ENCODE measurements around the gene SLC43A2. TPM values are rescaled to one million over a fixed set of nuclear protein-coding genes. Genes with fewer than 3 reads are reported as not detected.

SLC43A2 gene
- polyA plus RNA-seq, 1 of the 3 experiments (the other 2 are of a cell fraction) = 9.8 TPM

- Histone ChIP-seq H3K4me2 (no peak overlapping the region), H3K27ac (ENCODE audit: low read depth in 2 of 2, low read length in 1 of 2) (no peak overlapping the region), H3K9me3 (no peaks in the 10 kb centered on the region), H2AFZ (ENCODE audit: low read depth) (no peak overlapping the region), H3F3A (replicated peaks; ENCODE audit: insufficient read depth) (peaks cover 19% of the 10 kb centered on the region), H3K9ac (no peak overlapping the region), H3K27me3 (ENCODE audit: insufficient read depth) (no peaks in the 10 kb centered on the region), H3K4me3 (ENCODE audit: low read depth in 2 of 2, low read length in 1 of 2) (no peak overlapping the region), H3K4me1 (ENCODE audit: control insufficient read depth in 1 of 2, insufficient read depth in 2 of 2, low read depth in 1 of 2, low read length in 1 of 2) (peaks cover 13 to 23% of the 10 kb centered on the region in 2 experiments; a peak in 2 of 4 replicates), H3K36me3 (replicated peaks in 1 of 2; ENCODE audit: control insufficient read depth in 1 of 2, insufficient read depth in 2 of 2, low read length in 1 of 2) (peaks cover 6 to 13% of the 10 kb centered on the region in 2 experiments), H3K9me2 (no peaks in the 10 kb centered on the region), H3K79me2 (ENCODE audit: insufficient read depth) (no peaks in the 10 kb centered on the region), H4K20me1 (ENCODE audit: insufficient read depth) (no peaks in the 10 kb centered on the region)
- WGBS (ENCODE audit: low lambda C conversion rate) = 86% methylated on average over 12 of the region's 13 CpGs
- CTCF ChIA-PET = interaction anchor here (1.0 to 6.8 kb wide), 3 partner anchors 17 to 73 kb away, joined by 3 to 65 read pairs (median 5); no protein-coding TSS in a partner anchor
- POLR2A ChIA-PET = no interaction called here
- no peak for TF ChIP-seq FOXM1 (IDR thresholded peaks at IDR 0.05; ENCODE audit: low read depth)
- no peak for TF ChIP-seq GATA2 (CRISPR knock-in tag; IDR thresholded peaks at IDR 0.05)
- TF ChIP-seq CTCF (IDR thresholded peaks at IDR 0.05) = no peak
- TF ChIP-seq YY1 (IDR thresholded peaks at IDR 0.05; ENCODE audit: low read depth) = no peak
- TF ChIP-seq MAX (IDR thresholded peaks at IDR 0.05; ENCODE audit: low read depth) = no peak
- no peak for TF ChIP-seq EZH2phosphoT487 (IDR thresholded peaks at IDR 0.05; ENCODE audit: borderline replicate concordance, low read depth)
- no peak for TF ChIP-seq TEAD4 (IDR thresholded peaks at IDR 0.05; ENCODE audit: borderline replicate concordance, insufficient read depth)
- TF ChIP-seq TAF1 (IDR thresholded peaks at IDR 0.05; ENCODE audit: borderline replicate concordance, low read depth, low read length) = no peak
- no peak for TF ChIP-seq ZBTB33 (IDR thresholded peaks at IDR 0.05; ENCODE audit: borderline replicate concordance, low read depth)
- TF ChIP-seq FOXJ3 (CRISPR knock-in tag; IDR thresholded peaks at IDR 0.05) = no peak
- no peak for TF ChIP-seq PBX3 (IDR thresholded peaks at IDR 0.05)
- no peak for TF ChIP-seq RAD21 (IDR thresholded peaks at IDR 0.05; ENCODE audit: low read length)
- TF ChIP-seq TCF12 (IDR thresholded peaks at IDR 0.05) = no peak
- TF ChIP-seq SMC3 (IDR thresholded peaks at IDR 0.05; ENCODE audit: low read depth, low read length) = no peak
- no peak for TF ChIP-seq RCOR1 (IDR thresholded peaks at IDR 0.05; ENCODE audit: low read length)
- no peak for TF ChIP-seq MEF2A (IDR thresholded peaks at IDR 0.05; ENCODE audit: borderline replicate concordance, low read depth)
- TF ChIP-seq USF1 (IDR thresholded peaks at IDR 0.05; ENCODE audit: borderline replicate concordance, low read depth) = no peak
- DNase-seq = no peak
Measured at GRCh38 chr17:1646199-1646875, 17.7 kb upstream of the SLC43A2 start.

All from SK-N-SH (cell line).